GM19324 (cell line): Measurements from ENCODE around the gene DSCAM.
"Not testable (repeated sequence)": the region's sequence is repeated elsewhere in the genome, so short reads cannot be mapped to it uniquely, and the experiment has no call there.

Experiments
- ATAC-seq: cut with Tn5 transposase; IDR thresholded peaks from one replicate; pipeline ENCODE4 v1.9.1; 2021; ENCODE audit warnings: mild to moderate bottlenecking, moderate library complexity; ENCODE audit not compliant: unreplicated experiment, low FRiP score

DSCAM gene

DNA sequence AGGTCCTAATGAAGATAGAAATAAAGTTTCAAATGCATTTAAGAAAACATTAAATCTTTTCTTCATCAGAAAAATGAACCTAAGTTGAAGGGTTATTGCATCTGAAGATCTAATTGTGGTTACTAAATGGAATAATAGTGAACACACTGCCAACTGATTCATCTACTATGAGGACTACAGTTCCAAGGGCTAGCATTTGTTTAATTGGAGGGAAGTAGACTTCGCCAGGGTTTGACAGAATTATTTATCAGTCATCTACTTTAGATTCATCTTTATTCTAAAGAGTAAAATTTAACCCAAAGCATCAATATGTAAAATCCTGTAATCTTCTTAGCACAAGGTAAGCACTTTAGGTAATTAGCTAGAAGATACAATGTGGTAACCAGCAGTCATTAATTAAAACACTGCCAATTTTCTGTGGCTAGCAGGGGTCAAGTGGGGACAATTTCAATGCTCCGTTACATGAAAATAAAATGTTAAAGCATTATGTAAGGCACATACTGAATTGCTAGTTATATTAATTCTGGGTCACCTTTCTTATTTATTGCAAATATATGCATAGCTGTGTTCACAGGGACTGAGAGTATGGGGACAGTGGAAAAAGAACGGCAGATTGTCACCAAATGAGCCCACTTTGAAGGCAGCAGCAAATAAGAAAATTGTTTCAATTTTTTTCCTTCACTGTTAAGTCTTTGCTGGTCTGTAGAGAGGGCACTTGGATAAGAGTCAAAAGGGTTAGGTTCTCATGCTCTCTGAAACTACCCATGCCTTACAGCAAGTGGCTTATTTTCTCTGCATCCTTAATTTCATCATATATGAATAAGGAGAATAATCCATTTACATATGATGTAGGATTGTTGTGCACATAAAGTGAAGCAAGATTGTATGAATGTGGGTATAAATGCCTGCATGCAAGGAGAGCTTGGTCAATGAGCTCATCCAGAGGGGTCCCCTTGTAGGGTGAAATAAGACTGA, 563.8 kb downstream of the DSCAM start:
- no peak for ATAC-seq

DNA sequence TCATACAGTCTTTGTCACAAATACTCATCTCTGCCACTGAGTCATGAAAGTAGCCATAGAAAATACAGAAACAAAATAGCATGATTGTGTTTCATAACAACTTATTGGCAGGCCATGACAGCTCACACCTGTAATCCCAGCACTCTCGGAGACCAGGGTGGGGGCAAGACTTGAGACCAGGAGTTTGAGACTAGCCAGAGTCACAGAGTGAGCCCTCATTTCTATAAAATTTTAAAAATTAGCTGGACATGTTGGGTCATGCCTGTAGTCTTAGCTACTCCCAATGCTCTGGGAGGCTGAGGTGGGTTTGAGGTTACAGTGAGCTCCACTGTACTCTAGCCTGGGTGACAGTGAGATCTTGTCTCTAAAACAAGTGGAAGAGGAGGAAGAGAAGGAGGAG, 568.6 kb downstream of the DSCAM start:
- ATAC-seq: no peak

DNA sequence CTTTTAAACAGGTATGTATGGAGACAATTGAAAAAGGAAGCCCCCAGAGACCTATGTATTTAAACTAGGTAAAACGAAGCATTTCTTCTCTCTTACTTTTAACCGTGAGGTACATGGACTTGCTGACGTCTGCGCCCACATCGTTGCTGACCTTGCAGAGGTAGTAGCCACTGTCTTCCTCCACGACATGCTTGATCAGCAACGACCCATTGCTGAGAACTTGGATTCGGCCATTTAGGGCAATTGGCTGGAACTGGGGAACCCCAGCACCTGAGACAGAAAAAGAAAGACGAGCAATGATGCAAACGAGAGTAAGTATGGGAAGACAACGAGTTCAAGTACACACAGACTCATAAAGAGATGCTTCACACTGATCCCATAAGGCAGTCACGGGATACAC, 571.0 kb downstream of the DSCAM start:
- ATAC-seq: no peak

DNA sequence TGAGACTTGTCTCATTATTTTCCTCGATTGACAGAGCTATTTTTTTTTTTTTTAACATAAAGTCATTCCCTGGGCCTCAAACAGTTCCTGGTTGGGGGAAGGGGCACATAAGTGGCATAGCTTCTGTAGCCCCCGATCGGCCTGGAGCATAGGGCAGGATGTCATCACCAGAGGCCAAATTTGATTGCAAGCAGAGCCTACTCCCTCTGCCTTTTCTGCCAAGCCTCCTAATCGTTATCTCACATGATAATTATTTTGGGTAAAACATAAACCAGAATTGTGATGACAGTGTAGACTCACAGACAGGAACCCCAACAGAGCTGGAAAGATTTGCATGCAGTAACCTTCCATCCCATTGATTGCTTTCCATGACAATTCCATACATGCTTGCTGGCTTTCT, 574.9 kb downstream of the DSCAM start:
- no peak for ATAC-seq

DNA sequence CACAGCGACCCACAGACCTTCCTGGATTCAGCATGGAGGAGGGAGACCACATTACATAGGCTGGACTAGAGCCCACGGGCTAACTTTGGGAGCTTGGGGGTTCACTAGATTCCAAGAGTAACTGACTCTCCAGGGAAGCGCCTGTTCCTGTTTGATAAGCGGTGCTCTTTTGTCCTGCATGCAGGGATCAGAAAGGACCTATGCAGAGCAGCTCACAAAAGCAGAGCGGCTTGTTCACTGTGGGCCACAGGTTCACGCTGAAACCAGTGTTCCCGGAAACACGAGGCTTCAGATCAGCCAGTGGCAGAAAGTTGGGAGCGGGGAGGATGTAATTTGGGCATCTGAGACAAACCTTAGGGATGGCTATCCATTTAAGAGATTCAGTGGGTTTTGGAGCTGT, 575.8 kb downstream of the DSCAM start:
- ATAC-seq: no peak

DNA sequence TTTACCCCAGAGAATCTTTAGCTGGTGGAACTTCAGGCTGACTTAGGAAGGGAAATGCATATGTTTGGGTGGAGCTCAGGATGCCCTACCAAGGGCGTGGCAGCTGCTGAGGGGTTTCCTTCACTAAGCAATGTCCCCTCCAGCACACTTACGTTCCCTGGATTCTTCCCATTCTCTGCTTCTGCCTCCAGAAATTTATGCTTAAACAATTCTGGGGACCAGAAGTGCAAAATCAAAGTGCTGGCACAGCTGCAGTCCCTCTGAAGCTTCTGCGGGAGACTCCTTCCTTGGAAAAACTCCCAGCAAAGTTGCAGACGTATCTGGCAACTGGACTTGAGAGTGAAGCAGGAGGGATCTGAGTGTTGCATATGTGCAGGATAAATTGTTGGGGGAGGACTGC, 576.9 kb downstream of the DSCAM start:
- ATAC-seq: no peak

DNA sequence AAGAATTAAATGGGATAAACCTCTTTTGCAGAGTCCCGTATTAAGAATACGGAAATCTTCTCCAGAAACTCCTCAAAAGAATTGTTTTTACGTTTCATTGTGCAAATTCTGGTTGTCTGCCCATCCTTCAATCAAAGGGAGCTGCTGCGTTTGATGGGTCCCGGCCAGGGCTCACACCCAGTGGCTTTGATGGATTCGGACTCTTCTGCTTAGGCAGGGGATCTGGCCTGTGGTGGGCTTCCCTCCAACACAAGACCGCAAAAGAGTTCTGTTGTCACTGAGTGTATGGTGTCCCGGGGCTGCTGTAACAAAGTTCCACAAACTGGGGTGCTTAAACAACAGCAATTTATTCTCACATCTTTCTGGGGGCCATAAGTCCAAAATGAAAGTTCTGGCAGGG, 577.7 kb downstream of the DSCAM start:
- ATAC-seq: no peak

DNA sequence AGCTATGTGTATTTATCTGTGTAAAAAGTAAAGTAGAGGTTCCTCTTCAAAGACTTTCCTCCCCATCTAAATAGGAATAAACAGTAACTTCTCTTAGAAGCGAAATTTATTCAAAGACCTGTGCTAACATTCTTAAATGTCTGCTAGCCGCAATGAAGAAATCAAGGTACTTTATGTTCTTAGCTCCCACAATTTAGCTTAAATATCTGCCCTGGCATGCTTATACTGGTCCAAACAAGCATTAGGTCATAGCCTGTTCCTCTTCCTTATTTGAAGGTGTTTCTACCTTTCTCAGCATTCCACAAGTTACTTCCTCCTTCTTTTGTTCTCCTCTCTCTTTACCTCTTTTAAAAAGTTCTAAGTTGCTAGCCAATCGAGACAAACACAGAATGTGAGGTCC, 588.5 kb downstream of the DSCAM start:
- ATAC-seq: not testable (repeated sequence)

DNA sequence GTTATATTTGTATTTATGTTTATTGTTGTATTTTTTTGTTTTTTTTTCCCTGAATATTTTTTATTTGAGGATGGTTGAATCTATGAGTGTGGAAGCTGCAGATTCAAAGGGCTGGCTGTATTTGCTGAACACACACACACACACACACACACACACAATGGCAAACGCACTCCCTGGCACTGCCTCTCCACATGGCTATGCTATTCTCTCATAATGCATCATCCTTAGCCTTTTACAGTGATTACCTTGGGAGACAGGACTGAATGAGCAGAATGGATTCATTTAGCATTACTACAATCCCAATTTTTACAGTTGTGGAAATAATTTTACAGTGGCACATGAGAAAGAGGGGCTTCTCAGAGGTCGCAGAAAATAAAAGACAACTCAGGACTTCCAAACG, 589.6 kb downstream of the DSCAM start:
- ATAC-seq: no peak

DNA sequence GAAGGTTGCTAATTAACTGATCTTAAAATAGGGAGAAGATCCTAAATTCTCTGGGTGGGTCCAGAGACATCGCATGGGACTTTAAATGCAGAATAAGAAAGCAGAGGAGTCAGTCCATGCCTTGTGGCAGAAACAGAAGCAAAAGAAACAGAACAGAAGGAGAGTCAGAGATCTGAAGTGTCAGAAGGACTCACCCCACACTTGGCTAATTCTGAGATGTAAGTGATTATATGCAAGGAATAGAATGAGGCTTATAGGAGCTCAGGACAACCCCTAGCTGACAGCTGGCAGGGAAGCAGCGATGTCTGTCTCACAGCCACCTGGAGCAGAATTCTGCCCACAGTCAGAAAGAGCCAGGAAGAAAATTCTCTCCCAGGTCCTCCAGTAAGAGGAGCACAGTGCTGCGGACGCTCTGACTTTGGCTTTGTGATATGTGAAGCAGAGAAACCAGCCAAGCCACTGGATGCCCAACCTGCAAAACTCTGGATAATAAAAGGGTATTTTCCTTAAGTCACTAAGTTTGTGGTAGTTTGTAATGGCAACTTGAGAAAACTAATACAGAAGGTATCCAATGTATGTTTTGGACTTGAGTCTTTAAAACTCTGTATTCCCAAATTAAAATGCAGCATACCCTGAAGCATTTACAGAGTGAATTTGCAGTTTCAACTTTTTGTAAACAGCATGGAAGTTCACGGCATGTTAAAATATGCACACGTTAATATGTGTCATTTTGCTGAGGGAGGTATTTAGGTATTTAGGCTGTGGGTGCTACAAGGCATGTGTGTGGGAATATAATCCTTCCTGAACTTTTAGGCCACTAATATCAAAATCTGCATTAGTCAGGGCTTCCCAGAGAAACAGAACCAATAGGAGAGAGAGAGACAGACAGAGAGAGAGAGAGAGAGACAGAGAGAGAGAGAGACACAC, 591.2 kb downstream of the DSCAM start:
- ATAC-seq: no peak

DNA sequence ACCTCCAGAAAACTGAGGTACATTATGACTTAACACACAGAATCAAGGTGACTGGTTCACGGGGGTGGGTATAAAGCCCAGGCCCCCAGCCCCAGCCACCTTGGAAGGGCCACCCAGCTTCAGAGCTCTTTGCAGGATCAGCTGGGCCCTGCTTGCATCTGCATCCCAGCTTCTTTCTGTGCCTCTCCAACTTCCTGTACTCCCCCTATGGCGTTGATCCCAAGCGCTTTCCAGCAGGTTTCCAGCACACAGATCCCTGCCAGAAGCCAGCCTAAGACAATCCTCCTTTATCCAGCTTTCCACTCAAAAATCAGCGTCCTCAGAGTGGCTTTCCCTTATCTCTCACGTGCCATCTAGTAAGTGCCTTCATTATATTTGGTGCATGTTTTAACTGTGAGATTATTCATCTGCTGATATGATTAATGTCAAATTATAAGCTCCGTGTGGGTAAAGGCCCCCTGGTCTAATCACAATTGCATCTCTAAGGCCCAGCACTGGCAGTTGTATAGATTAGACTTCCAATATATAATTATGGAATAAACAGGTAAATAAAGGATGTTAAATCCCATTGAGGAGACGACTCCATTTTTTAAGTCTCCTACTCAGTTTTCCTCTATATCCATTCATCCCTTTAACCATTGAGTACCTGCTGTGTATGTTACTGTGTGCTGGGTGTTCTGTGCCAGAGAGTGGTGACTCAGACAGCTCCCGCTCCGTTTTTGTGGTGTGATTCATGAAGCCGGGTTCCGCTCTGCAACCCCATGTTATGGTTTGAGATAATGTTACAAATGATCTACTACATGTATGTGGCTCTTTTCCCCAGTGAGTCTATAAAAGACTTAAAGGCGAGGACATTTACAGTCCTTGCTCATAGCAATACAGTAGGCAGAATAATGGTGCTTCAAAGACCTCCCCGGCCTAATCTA, 592.2 kb downstream of the DSCAM start:
- ATAC-seq: no peak

DNA sequence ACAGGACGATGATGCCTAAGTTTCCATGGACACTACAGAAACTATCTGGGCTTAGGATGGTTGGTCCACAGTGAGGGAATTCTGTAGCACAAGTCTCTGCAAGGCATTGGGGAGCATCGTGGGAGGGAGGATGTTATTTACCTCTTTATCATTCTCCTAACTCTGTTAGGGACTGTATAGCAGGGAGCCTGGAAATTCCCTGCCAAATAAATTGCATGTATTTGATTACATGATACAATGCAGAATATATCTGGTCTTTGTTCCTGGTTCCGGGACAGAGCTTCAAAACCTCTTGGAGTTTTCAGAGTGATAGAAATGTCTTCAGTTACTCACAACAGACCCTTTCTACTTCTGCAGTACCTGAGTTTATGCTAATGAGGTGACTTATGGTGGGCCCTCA, 593.8 kb downstream of the DSCAM start:
- no peak for ATAC-seq

DNA sequence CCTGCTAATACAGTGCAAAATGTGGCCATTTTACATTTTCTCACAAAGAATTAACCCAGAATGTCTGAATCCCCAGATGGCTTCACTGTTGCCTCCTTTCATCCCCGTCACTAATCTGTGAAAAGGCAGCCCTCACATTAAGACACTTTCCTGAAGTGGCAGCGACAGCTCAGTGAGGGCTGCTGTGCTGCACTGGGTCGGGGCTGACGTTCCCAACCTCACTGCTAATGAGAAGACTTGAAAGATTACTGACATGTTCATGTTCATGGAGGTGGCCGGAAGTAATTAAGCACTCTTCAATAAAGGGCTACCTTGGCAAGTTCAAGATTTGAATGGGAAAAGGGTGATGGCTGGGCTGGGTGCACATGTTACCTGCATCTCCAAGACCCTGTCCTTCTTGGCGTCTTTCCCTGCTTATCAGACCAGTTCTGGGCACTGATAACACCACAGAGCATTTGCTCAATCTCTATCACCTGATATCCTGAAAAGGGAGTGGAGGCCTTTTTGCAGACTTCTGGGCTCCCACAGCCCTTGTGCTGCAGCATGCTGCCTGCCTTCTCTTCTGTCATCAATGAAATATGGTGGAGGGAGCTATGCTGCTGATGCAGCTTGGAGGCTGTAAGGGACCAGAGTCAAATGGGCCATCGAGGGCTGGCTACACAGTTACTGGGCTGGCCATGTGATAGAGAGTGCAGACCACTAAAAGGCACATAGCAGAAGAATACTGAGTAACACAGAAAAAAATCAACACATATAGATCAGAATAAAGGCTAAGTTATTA, 596.3 kb downstream of the DSCAM start:
- no peak for ATAC-seq

DNA sequence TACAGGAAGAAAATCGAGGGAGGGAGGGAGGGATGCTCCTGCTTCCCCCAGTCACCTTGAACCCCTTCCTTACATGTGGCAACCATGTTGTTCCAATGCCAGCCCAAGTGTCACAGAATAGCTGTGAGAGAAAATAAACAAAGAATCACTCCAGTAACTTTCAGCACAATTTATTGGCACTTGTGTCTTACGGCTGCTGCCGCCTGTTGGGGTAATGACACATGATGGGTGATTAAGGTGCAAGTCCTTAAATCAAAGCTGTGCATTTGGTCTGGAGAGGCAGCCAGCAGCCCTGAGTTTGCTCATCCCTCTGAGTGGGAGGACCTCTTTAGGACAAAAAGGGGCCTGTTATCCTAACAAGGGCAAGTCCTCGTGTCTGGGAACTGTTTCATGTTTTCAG, 602.0 kb downstream of the DSCAM start:
- ATAC-seq: no peak

DNA sequence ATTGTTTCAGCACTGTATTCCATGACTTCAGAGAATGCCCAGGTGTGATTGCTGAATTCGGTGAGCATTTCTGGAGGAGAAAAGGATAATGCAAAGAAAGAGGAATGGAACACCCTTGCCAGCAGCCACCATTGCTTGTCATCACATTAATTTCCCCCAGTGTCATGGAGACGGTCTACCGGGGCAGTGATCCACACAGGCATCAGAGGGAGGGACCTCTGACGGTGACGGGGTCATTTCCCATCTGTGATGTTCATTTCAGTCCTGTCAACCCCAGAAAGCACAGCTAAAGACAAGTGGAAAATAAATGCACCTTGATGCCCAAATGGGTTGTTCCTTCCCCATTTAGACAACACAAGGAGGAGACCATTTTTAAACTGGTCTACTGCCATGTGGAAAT, 603.3 kb downstream of the DSCAM start:
- no peak for ATAC-seq

DNA sequence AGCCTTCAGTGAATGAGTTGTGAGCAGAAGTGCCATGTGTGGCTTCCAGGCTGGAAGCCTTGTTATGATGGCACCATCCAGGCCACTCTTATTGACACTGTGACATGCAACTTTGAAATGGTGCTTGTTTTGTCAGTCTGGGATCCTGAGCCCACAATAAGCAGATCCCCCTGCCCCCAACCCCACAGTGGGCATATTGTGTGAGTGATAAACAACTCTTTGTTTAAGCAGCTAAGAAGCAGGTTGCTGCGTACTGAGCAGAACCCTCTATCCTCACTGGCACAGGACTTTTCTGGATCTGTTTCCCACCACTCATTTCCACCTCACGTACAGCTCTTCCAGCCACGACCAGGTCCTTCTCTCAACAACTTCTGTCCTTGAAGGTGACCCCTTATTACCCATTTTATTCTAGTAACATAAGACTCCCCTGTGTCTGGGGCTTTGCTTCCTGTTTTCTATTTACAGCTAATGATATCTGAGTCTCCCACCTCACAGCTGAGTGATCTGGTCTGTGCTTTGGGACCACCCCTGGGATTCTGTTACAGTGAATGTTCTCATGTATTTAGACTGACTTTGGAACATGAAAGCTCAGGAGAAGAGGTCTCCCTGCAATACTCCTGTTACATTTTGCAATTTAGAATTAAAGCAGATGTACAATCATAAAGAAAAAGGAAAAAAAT, 604.2 kb downstream of the DSCAM start:
- ATAC-seq: no peak

DNA sequence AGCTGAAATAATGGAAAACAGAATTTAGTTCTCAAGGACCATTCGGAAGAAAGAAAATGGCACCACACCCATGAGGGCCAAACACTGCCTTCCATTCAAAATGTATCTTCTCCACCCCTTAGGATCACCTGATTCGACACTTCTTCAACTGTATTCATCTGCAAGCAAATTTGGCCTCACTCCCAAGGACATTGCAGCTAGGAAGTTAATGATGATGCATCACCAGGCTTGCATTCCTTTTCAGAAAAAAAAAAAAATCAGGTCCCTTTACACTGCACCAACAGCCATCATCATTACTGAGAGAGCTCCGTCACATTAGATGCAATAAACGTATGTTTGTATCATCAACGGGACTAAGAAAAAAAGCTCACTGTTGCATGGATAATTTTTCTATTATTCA, 611.4 kb downstream of the DSCAM start:
- ATAC-seq: no peak

DNA sequence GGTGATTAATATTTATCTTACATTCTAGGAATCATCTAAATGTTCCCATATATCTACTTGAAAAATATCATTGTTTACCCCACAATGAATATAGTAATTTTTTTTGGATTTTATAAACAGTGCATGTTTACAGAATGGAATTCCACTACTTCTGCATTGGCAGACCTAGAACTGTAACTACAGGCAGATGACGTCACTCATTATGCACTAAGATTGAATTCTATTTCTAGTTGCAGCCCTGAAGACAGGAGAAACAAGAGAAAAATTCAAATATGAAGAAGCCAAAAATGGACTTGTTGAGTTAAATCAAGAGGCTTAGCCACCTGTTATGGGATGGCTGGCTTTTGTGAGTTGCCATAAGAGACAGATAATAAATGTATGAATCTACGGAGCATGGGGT, 615.0 kb downstream of the DSCAM start:
- no peak for ATAC-seq

DNA sequence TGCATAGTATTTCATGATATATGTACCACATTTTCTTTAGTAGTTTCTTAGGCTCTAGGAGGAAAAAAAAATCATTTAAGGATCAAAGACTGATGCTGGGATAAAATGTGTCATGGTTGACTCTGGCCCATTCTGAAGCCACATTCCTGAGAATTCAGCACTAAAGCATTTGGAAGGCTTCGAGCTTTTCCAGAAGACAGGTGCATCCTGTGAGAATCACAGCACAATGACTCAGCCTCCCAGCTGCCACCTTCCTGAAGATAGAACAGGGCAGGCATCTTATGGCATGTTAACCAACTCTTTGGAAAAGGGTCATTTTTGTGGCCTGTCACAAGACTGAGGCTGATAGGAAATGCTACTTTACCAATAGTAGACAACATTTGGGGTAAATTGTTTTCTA, 619.9 kb downstream of the DSCAM start:
- no peak for ATAC-seq
